Measurements from ENCODE around the gene ASMT.
"Not testable (repeated sequence)": the region's sequence is repeated elsewhere in the genome, so short reads cannot be mapped to it uniquely, and the experiment has no call there.

DNA sequence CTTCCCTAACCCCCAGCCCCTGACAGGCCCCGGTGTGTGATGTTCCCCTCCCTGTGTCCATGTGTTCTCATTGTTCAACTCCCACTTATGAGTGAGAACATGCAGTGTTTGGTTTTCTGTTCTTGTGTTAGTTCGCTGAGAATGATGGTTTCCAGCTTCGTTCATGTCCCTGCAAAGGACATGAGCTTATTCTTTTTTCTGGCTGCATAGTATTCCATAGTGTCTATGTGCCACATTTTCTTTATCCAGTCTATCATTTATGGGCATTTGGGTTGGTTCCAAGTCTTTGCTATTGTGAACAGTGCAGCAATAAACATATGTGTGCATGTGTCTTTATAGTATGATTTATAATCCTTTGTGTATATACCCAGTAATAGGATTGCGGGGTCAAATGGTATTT, 67.6 kb downstream of the ASMT start:
- TF ChIP-seq, protein P1, sequence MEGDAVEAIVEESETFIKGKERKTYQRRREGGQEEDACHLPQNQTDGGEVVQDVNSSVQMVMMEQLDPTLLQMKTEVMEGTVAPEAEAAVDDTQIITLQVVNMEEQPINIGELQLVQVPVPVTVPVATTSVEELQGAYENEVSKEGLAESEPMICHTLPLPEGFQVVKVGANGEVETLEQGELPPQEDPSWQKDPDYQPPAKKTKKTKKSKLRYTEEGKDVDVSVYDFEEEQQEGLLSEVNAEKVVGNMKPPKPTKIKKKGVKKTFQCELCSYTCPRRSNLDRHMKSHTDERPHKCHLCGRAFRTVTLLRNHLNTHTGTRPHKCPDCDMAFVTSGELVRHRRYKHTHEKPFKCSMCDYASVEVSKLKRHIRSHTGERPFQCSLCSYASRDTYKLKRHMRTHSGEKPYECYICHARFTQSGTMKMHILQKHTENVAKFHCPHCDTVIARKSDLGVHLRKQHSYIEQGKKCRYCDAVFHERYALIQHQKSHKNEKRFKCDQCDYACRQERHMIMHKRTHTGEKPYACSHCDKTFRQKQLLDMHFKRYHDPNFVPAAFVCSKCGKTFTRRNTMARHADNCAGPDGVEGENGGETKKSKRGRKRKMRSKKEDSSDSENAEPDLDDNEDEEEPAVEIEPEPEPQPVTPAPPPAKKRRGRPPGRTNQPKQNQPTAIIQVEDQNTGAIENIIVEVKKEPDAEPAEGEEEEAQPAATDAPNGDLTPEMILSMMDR (conservative IDR thresholded peaks at IDR 0.05 in 1 of 2, IDR thresholded peaks at IDR 0.05 in 1 of 2; ENCODE audit: low read depth in 1 of 2, low read length in 2 of 2), result not testable (repeated sequence)
- TF ChIP-seq EZH2 (IDR thresholded peaks at IDR 0.05; ENCODE audit: low read length, missing control alignments), result not testable (repeated sequence)

Measured in fibroblast of lung (primary cell).